Astrocyte (in vitro differentiated cells and primary cell): ENCODE results near the gene CACNB1.

Experiments used
- CTCF ChIP-seq: IDR thresholded peaks from 2 replicates; pipeline ENCODE4 v1.5.1; 2011; ENCODE audit warnings: low read depth, mild to moderate bottlenecking, inconsistent platforms, low read length, moderate library complexity; ENCODE audit not compliant: insufficient read depth
- EZH2 ChIP-seq: IDR thresholded peaks from 2 replicates; pipeline ENCODE4 v1.6.1; 2012; ENCODE audit warnings: mild to moderate bottlenecking, low read length, inconsistent platforms; ENCODE audit not compliant: insufficient read depth

- TF ChIP-seq CTCF (peak; percentile 25), EZH2 (no peak)
These were observed 3.1 kb downstream of the CACNB1 start for GRCh38 chr17:39194089-39194984.
